ENCODE measurements around the gene IL10RA.

DNA sequence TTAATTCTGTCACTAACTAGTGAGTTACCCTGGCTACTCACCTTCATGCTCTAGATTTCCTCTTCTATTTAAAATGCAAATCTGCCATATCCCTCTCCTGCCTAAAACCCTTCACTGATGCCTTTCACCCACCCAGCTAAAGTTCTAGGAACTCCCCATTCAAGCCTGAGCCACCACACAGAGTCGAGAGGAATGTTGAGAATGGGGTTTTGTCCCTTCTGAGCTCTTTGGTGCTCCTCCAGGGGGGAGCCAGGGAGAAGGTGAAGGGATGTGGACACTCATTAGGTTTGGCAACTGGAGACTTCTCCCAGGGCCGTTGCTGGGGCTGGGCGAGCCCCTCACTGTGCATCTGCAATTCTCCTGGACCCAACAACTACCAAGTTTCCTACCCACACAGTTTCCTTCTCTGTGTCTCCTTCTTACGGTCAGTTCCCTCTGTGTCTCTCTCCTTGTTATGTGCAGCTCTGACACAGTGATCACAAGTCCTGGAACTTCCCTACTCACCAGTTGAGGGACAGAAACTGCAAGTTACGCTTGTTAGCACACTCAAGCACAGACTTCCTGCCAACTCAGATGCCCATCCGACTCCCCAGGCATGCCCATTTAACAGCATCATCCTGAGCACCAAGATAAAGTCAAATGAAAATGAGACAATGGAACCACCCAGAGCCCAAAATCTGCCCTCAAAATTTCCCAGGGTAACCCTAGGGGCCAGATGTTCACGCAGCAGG is 6.5 kb upstream of the IL10RA start:
- no peak for TF ChIP-seq EZH2 (IDR thresholded peaks at IDR 0.05)
- TF ChIP-seq POLR2AphosphoS5 (IDR thresholded peaks at IDR 0.05; ENCODE audit: borderline replicate concordance, low read depth, low read length), result no peak

Data from SK-N-MC (cell line).